A549 (cell line): ENCODE measurements around the gene SLC25A39. TPM values are rescaled to one million over a fixed set of nuclear protein-coding genes. Genes with fewer than 3 reads are reported as not detected.

Source experiments
- ATAC-seq, 2 experiments: fragments of 200-7000 bp in 1 of 2; fragments of >200 bp in 1 of 2; cut with Nextera tagmentation in 1 of 2; cut with Tn5 transposase in 1 of 2; 3 replicates each; pipeline versions ENCODE4 v1.8.0 to v1.9.1; 2018 to 2020; ENCODE audit warnings: mild to moderate bottlenecking in 1 of 2, moderate library complexity in 1 of 2
- CTCF ChIA-PET: fragments of 300-600 bp; sonication (Branson Sonifier 250); formaldehyde crosslinking; extraction: SDS; loops from one replicate; lab custom pipeline; 2021; ENCODE audit warnings: antibody characterized with exemption, inconsistent platforms; lab: Yijun Ruan, JAX
- POLR2A ChIA-PET: fragments of 350-600 bp; formaldehyde crosslinking; extraction: SDS; loops from one replicate; lab custom pipeline; 2021; ENCODE audit warnings: antibody characterized with exemption, inconsistent platforms; lab: Yijun Ruan, JAX
- DNase-seq, 2 experiments: peaks; one replicate each; pipeline versions ENCODE4 v3.0.0 to v3.0.0-alpha.2; 2011 to 2016; ENCODE audit warnings: low read depth in 1 of 2, low spot score in 1 of 2
- FAIRE-seq: peaks from 2 replicates; lab custom pipeline; 2011; peaks lifted over from hg19 to GRCh38; lab: Jason Lieb, UNC
- H3K27ac ChIP-seq, 2 experiments: fragments of >200 bp; sonication (Bioruptor Twin); formaldehyde crosslinking; 3 replicates each; pipeline ENCODE4 v1.5.1; 2016 to 2017
- H3K4me1 ChIP-seq: fragments of >200 bp; sonication (Bioruptor Twin); formaldehyde crosslinking; 3 replicates; pipeline ENCODE4 v1.6.1; 2016
- H3K4me2 ChIP-seq: fragments of >200 bp; sonication (Bioruptor Twin); formaldehyde crosslinking; 3 replicates; pipeline ENCODE4 v1.6.1; 2016
- H3K4me3 ChIP-seq: fragments of >200 bp; sonication (Bioruptor Twin); formaldehyde crosslinking; 3 replicates; pipeline ENCODE4 v1.5.1; 2016
- H3K9me3 ChIP-seq: fragments of >200 bp; sonication (Bioruptor Twin); formaldehyde crosslinking; 3 replicates; pipeline ENCODE4 v1.6.1; 2016
- FOSL2 ChIP-seq, 2 experiments: fragments of 450-650 bp in 1 of 2; fragments of >200 bp in 1 of 2; sonication (Bioruptor Twin) in 1 of 2; formaldehyde crosslinking; IDR thresholded peaks; 2 replicates each; pipeline versions ENCODE4 v1.5.0 to v1.6.1; 2016 to 2020; ENCODE audit warnings: mild to moderate bottlenecking in 1 of 2, moderate library complexity in 1 of 2
- HDAC2 ChIP-seq: fragments of 200-600 bp; sonication (generic); IDR thresholded peaks from 2 replicates; pipeline ENCODE4 v1.6.1; 2016
- HEYL ChIP-seq: fragments of 250-450 bp; sonication (Bioruptor Pico); IDR thresholded peaks from 2 replicates; pipeline ENCODE4 v1.8.0; 2021; ENCODE audit warnings: mild to moderate bottlenecking, moderate library complexity
- HOXB5 ChIP-seq: fragments of 250-450 bp; sonication (Bioruptor Pico); IDR thresholded peaks from 2 replicates; pipeline ENCODE4 v1.5.0; 2020; ENCODE audit warnings: mild to moderate bottlenecking, moderate library complexity
- JUN ChIP-seq, 2 experiments: fragments of >200 bp; sonication (Bioruptor Twin); formaldehyde crosslinking; IDR thresholded peaks; 2 replicates in 1 of 2; 3 replicates in 1 of 2; pipeline ENCODE4 v1.6.1; 2016 to 2017
- MAZ ChIP-seq: fragments of 150-350 bp; IDR thresholded peaks from 2 replicates; pipeline ENCODE4 v1.6.1; 2014; ENCODE audit warnings: antibody characterized with exemption, low read depth, low read length, borderline replicate concordance
- NPAS2 ChIP-seq: fragments of 250-450 bp; sonication (Bioruptor Pico); IDR thresholded peaks from 2 replicates; pipeline ENCODE4 v1.8.0; 2022; ENCODE audit warnings: mild to moderate bottlenecking, moderate library complexity, borderline replicate concordance
- PHF8 ChIP-seq: fragments of 200-600 bp; sonication (generic); IDR thresholded peaks from 2 replicates; pipeline ENCODE4 v1.6.1; 2016; ENCODE audit warnings: low read depth, mild to moderate bottlenecking, antibody characterized with exemption, moderate library complexity, borderline replicate concordance
- POLR2AphosphoS2 ChIP-seq: conservative IDR thresholded peaks from 2 replicates; pipeline ENCODE4 v1.6.1; 2012; ENCODE audit warnings: low read length, improper control_type of control experiment, inconsistent platforms
- RAD21 ChIP-seq, 2 experiments: fragments of >200 bp in 1 of 2; sonication (Bioruptor Twin) in 1 of 2; formaldehyde crosslinking in 1 of 2; IDR thresholded peaks in 1 of 2; conservative IDR thresholded peaks in 1 of 2; 2 replicates in 1 of 2; 3 replicates in 1 of 2; pipeline ENCODE4 v1.6.1; 2012 to 2018; ENCODE audit warnings: inconsistent platforms in 1 of 2
- RARB ChIP-seq: fragments of 250-450 bp; sonication (Bioruptor Pico); IDR thresholded peaks from 2 replicates; pipeline ENCODE4 v1.8.0; 2021; ENCODE audit warnings: mild to moderate bottlenecking, moderate library complexity
- RCOR1 ChIP-seq: fragments of 150-350 bp; IDR thresholded peaks from 2 replicates; pipeline ENCODE4 v1.6.1; 2014; ENCODE audit warnings: antibody characterized with exemption, low read length, low read depth
- RFX5 ChIP-seq: fragments of 450-650 bp; IDR thresholded peaks from 2 replicates; pipeline ENCODE4 v1.7.1; 2014; ENCODE audit warnings: antibody characterized with exemption, mild to moderate bottlenecking, moderate library complexity
- SMC3 ChIP-seq: fragments of >200 bp; sonication (Bioruptor Twin); formaldehyde crosslinking; IDR thresholded peaks from 3 replicates; pipeline ENCODE4 v1.6.1; 2018; ENCODE audit warnings: inconsistent platforms
- TP53 ChIP-seq: fragments of 250-450 bp; sonication (Bioruptor Pico); IDR thresholded peaks from 2 replicates; pipeline ENCODE4 v1.5.0; 2021; ENCODE audit warnings: mild to moderate bottlenecking, moderate library complexity
- ZC3H11A ChIP-seq: fragments of 450-650 bp; IDR thresholded peaks from 2 replicates; pipeline ENCODE4 v1.6.1; 2014; ENCODE audit warnings: antibody characterized with exemption, mild to moderate bottlenecking
- WGBS: methylation state at CpG from one replicate; pipeline ENCODE4 v1.1.6; 2017; ENCODE audit errors: missing lambda C conversion rate; 5-methylcytosine and 5-hydroxymethylcytosine counted together
- polyA plus RNA-seq, 4 experiments: library from polyadenylated mRNA; depleted of rRNA in 3 of 4; stranded (reverse); fragments of >200 nt; fragmentation: RNase III in 1 of 4; extraction: RNeasy Plus Mini Kit Qiagen cat#74134 plus additional on column Dnase treatment in 1 of 4; gene quantifications; 2 replicates in 3 of 4; 3 replicates in 1 of 4; pipeline ENCODE4 v1.2.3, GENCODE V29; 2011 to 2017
- TF ChIP-seq, protein P1 (sequence below): IDR thresholded peaks from 2 replicates; pipeline ENCODE4 v1.6.1; 2012
- TF ChIP-seq, protein P2 (sequence below): fragments of >200 bp; sonication (Bioruptor Twin); formaldehyde crosslinking; IDR thresholded peaks from 3 replicates; pipeline ENCODE4 v1.5.1; 2016
- TF ChIP-seq, protein P3 (sequence below): fragments of 250-450 bp; sonication (Bioruptor Pico); IDR thresholded peaks from 2 replicates; pipeline ENCODE4 v1.5.0; 2021; ENCODE audit warnings: mild to moderate bottlenecking, moderate library complexity, borderline replicate concordance

Gene SLC25A39
- polyA plus RNA-seq, 2 of the 4 experiments (the other 2 are of a cell fraction): 80.9 to 154 TPM

DNA sequence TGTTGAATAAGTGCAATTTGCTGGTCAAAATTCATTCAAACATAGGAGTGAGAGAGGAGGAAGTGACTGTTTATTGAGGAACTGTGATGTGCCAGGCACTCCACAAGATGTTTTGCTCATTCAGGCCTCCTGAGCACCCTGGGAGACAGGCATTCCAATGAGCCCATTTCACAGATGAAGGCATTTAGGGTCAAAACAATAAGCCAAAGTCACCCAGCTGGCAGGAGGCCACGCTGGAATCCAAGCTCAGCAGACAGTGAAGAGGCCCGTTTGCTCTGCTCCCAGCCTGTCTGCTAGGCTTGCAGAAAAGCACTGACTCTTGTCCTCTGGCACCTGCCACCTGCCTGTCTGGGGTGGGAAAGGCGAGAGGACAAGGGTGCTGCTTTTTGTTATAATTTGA lies 10.1 kb upstream of the SLC25A39 start:
- FAIRE-seq (no peak), DNase-seq (no peak), ATAC-seq (no peak)
- H3K4me2 ChIP-seq: no peak overlapping the region
- no peaks in the 10 kb centered on the region for H3K9me3 ChIP-seq
- ChIA-PET CTCF (interaction anchor here (0.6 to 13.6 kb wide), 6 partner anchors 13 to 259 kb away, joined by 3 to 327 read pairs (median 6); partner anchors contain the start of genes FAM171A2 and GRN), POLR2A (interaction anchor here (0.7 to 1.1 kb wide), 3 partner anchors 10 to 122 kb away, joined by 3 to 4 read pairs (median 3); partner anchors contain the start of genes GRN and SLC25A39)
- TF ChIP-seq RARB (CRISPR knock-in tag) (no peak), RCOR1 (no peak), PHF8 (no peak), JUN (IDR thresholded peaks at IDR 0.05) (no peak), RFX5 (no peak), HDAC2 (no peak), FOSL2 (IDR thresholded peaks at IDR 0.05) (no peak), FOSL2 (CRISPR knock-in tag; IDR thresholded peaks at IDR 0.05) (no peak), POLR2AphosphoS2 (no peak), HOXB5 (CRISPR knock-in tag) (no peak), NPAS2 (CRISPR knock-in tag) (no peak), TP53 (CRISPR knock-in tag) (no peak), HEYL (no peak), ZC3H11A (no peak), SMC3 (no peak)
- TF ChIP-seq, protein P1, sequence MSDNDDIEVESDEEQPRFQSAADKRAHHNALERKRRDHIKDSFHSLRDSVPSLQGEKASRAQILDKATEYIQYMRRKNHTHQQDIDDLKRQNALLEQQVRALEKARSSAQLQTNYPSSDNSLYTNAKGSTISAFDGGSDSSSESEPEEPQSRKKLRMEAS: no peak
- TF ChIP-seq, protein P2, sequence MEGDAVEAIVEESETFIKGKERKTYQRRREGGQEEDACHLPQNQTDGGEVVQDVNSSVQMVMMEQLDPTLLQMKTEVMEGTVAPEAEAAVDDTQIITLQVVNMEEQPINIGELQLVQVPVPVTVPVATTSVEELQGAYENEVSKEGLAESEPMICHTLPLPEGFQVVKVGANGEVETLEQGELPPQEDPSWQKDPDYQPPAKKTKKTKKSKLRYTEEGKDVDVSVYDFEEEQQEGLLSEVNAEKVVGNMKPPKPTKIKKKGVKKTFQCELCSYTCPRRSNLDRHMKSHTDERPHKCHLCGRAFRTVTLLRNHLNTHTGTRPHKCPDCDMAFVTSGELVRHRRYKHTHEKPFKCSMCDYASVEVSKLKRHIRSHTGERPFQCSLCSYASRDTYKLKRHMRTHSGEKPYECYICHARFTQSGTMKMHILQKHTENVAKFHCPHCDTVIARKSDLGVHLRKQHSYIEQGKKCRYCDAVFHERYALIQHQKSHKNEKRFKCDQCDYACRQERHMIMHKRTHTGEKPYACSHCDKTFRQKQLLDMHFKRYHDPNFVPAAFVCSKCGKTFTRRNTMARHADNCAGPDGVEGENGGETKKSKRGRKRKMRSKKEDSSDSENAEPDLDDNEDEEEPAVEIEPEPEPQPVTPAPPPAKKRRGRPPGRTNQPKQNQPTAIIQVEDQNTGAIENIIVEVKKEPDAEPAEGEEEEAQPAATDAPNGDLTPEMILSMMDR: no peak
- TF ChIP-seq, protein P3, sequence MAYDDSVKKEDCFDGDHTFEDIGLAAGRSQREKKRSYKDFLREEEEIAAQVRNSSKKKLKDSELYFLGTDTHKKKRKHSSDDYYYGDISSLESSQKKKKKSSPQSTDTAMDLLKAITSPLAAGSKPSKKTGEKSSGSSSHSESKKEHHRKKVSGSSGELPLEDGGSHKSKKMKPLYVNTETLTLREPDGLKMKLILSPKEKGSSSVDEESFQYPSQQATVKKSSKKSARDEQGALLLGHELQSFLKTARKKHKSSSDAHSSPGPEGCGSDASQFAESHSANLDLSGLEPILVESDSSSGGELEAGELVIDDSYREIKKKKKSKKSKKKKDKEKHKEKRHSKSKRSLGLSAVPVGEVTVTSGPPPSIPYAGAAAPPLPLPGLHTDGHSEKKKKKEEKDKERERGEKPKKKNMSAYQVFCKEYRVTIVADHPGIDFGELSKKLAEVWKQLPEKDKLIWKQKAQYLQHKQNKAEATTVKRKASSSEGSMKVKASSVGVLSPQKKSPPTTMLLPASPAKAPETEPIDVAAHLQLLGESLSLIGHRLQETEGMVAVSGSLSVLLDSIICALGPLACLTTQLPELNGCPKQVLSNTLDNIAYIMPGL: no peak
- no peak overlapping the region for H3K27ac ChIP-seq
- 30% methylated on average over 3 of the region's 3 CpGs for WGBS
- no peak overlapping the region for H3K4me3 ChIP-seq
- peaks cover 11% of the 10 kb centered on the region for H3K4me1 ChIP-seq

DNA sequence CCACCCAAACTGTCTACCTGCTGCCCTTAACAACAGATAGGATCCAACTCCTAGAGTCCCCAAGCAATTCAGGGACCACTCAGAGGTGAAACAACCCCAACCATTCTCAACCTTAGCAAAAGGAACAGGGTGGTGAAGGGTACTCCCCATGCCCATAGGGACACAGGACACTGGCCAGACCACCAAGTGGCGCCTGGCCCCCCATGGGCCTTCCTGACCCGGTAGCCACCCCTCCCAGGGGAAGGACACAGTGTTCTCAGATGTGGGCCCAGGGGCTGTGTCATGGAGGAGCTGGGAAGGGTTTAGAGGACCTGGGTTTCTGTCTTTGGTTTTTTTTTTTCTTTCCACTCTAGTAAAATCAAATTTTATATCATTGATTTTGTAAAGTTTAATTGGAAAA lies 9.7 kb upstream of the SLC25A39 start:
- WGBS: 45% methylated on average over 2 of the region's 2 CpGs
- no peak for DNase-seq
- FAIRE-seq: no peak
- CTCF ChIA-PET: interaction anchor here (2.2 to 13.6 kb wide), 3 partner anchors 14 to 121 kb away, joined by 8 to 327 read pairs (median 246); partner anchors contain the start of genes FAM171A2 and GRN
- no peak overlapping the region for H3K4me2 ChIP-seq
- no peak for ATAC-seq
- no peaks in the 10 kb centered on the region for H3K9me3 ChIP-seq
- no peak overlapping the region for H3K4me3 ChIP-seq
- no peak overlapping the region for H3K27ac ChIP-seq
- TF ChIP-seq HEYL (no peak), MAZ (no peak), RAD21 (conservative IDR thresholded peaks at IDR 0.05 in 1 of 2, IDR thresholded peaks at IDR 0.05 in 1 of 2) (no peak), HOXB5 (CRISPR knock-in tag) (no peak), TP53 (CRISPR knock-in tag) (no peak), HDAC2 (no peak), PHF8 (no peak)
- TF ChIP-seq, protein P3: no peak
- POLR2A ChIA-PET: no interaction called here
- peaks cover 11% of the 10 kb centered on the region for H3K4me1 ChIP-seq
